ENCODE results near the gene BTNL2.

The BTNL2 gene

GRCh38 chr6:32355018-32355417 lies 52.0 kb downstream of the BTNL2 start:
- H3K27ac ChIP-seq (ENCODE audit: low read length): no peak overlapping the region
- H3K4me1 ChIP-seq (ENCODE audit: low read length): no peaks in the 10 kb centered on the region
- no peak overlapping the region for H3K4me2 ChIP-seq (ENCODE audit: low read depth, low read length)
- H3K9me2 ChIP-seq (replicated peaks; ENCODE audit: insufficient read depth, low read length): no peaks in the 10 kb centered on the region
- no peaks in the 10 kb centered on the region for H3K9me3 ChIP-seq (replicated peaks; ENCODE audit: insufficient read depth, low read length)
- 0 out of 2 replicates have a peak, but pooled peaks cover 2% of the 10 kb centered on the region for H3K27me3 ChIP-seq (replicated peaks; ENCODE audit: insufficient read depth, low read length)
- no peaks in the 10 kb centered on the region for H3K79me2 ChIP-seq (ENCODE audit: low read length)
- no peaks in the 10 kb centered on the region for H3F3A ChIP-seq (ENCODE audit: insufficient read depth, low read length)
- no peak overlapping the region for H2AFZ ChIP-seq (ENCODE audit: low read length)
- no peak overlapping the region for H3K9ac ChIP-seq (ENCODE audit: low read length)
- TF ChIP-seq EZH2 (optimal IDR thresholded peaks at IDR 0.05; ENCODE audit: low read depth, low read length) (no peak), CTCF (IDR thresholded peaks at IDR 0.05; ENCODE audit: low read length) (no peak), EZH2phosphoT487 (IDR thresholded peaks at IDR 0.05; ENCODE audit: low read length) (no peak)
- no peak overlapping the region for H3K4me3 ChIP-seq (ENCODE audit: low read length)
- H4K20me1 ChIP-seq (ENCODE audit: insufficient read depth, low read length): no peaks in the 10 kb centered on the region
- DNase-seq: no peak
- no peaks in the 10 kb centered on the region for H3K36me3 ChIP-seq (replicated peaks; ENCODE audit: insufficient read depth, low read length)

- Histone ChIP-seq H3K4me2 (ENCODE audit: low read depth, low read length) (no peak overlapping the region), H3K36me3 (replicated peaks; ENCODE audit: insufficient read depth, low read length) (no peaks in the 10 kb centered on the region), H3K9ac (ENCODE audit: low read length) (no peak overlapping the region), H3K4me3 (ENCODE audit: low read length) (no peak overlapping the region), H3K27ac (ENCODE audit: low read length) (no peak overlapping the region), H3F3A (ENCODE audit: insufficient read depth, low read length) (no peaks in the 10 kb centered on the region), H3K9me3 (replicated peaks; ENCODE audit: insufficient read depth, low read length) (no peaks in the 10 kb centered on the region), H4K20me1 (ENCODE audit: insufficient read depth, low read length) (no peaks in the 10 kb centered on the region), H3K27me3 (replicated peaks; ENCODE audit: insufficient read depth, low read length) (0 out of 2 replicates have a peak, but pooled peaks cover 2% of the 10 kb centered on the region), H3K4me1 (ENCODE audit: low read length) (no peaks in the 10 kb centered on the region), H2AFZ (ENCODE audit: low read length) (no peak overlapping the region), H3K79me2 (ENCODE audit: low read length) (no peaks in the 10 kb centered on the region), H3K9me2 (replicated peaks; ENCODE audit: insufficient read depth, low read length) (no peaks in the 10 kb centered on the region)
- DNase-seq: no peak
- TF ChIP-seq CTCF (IDR thresholded peaks at IDR 0.05; ENCODE audit: low read length) (no peak), EZH2 (optimal IDR thresholded peaks at IDR 0.05; ENCODE audit: low read depth, low read length) (no peak), EZH2phosphoT487 (IDR thresholded peaks at IDR 0.05; ENCODE audit: low read length) (no peak)
These were observed 53.6 kb downstream of the BTNL2 start for GRCh38 chr6:32353348-32353747.
